IPS-18c (cell line): ENCODE results near the gene SYCP3.

Experiments used
- H3K4me3 ChIP-seq: 2 replicates; pipeline ENCODE4 v1.7.0; 2013; ENCODE audit warnings: low read depth, mild to moderate bottlenecking, low read length, moderate library complexity; ENCODE audit not compliant: insufficient read depth
- H3K9me3 ChIP-seq: one replicate; pipeline ENCODE4 v1.6.1; 2013; ENCODE audit warnings: mild to moderate bottlenecking, low read length, moderate library complexity; ENCODE audit not compliant: control insufficient read depth, insufficient read depth

Gene SYCP3

GRCh38 chr12:101738920-101739665 is at the start of gene SYCP3:
TSS of gene SYCP3 (minus strand) at chr12:101739462. CDS start at chr12:101737935, 1,527 bp downstream.
- no peaks in the 10 kb centered on the region for H3K9me3 ChIP-seq
- no peak within 1 kb of the TSS for H3K4me3 ChIP-seq

GRCh38 chr12:101785671-101786070 is 46.4 kb upstream of the SYCP3 start:
- Histone ChIP-seq H3K4me3 (no peak overlapping the region), H3K9me3 (no peaks in the 10 kb centered on the region)

GRCh38 chr12:101784376-101784775 is 45.1 kb upstream of the SYCP3 start:
- no peaks in the 10 kb centered on the region for H3K9me3 ChIP-seq
- H3K4me3 ChIP-seq, result no peak overlapping the region

- Histone ChIP-seq H3K9me3 (no peaks in the 10 kb centered on the region), H3K4me3 (no peak overlapping the region)
Observed at GRCh38 chr12:101783838-101784237, 44.6 kb upstream of the SYCP3 start.

- H3K4me3 ChIP-seq, result no peak overlapping the region
Observed at GRCh38 chr12:101783150-101783549, 43.9 kb upstream of the SYCP3 start.

GRCh38 chr12:101782273-101782731 is 43.0 kb upstream of the SYCP3 start:
- Histone ChIP-seq H3K9me3 (no peaks in the 10 kb centered on the region), H3K4me3 (no peak overlapping the region)

More at GRCh38 chr12:101783150-101783549, 43.9 kb upstream of the SYCP3 start:
- no peaks in the 10 kb centered on the region for H3K9me3 ChIP-seq

- Histone ChIP-seq H3K9me3 (no peaks in the 10 kb centered on the region), H3K4me3 (no peak overlapping the region)
Observed at GRCh38 chr12:101781834-101782233, 42.6 kb upstream of the SYCP3 start.

GRCh38 chr12:101780599-101780998 is 41.3 kb upstream of the SYCP3 start:
- Histone ChIP-seq H3K4me3 (no peak overlapping the region), H3K9me3 (no peaks in the 10 kb centered on the region)

GRCh38 chr12:101779626-101780025 is 40.4 kb upstream of the SYCP3 start:
- H3K4me3 ChIP-seq, result no peak overlapping the region

GRCh38 chr12:101779200-101779599 is 39.9 kb upstream of the SYCP3 start:
- no peak overlapping the region for H3K4me3 ChIP-seq
- H3K9me3 ChIP-seq, result no peaks in the 10 kb centered on the region

More at GRCh38 chr12:101779626-101780025, 40.4 kb upstream of the SYCP3 start:
- no peaks in the 10 kb centered on the region for H3K9me3 ChIP-seq

- Histone ChIP-seq H3K4me3 (no peak overlapping the region), H3K9me3 (no peaks in the 10 kb centered on the region)
Observed at GRCh38 chr12:101777978-101778377, 38.7 kb upstream of the SYCP3 start.

- no peak overlapping the region for H3K4me3 ChIP-seq
- H3K9me3 ChIP-seq, result no peaks in the 10 kb centered on the region
Observed at GRCh38 chr12:101777485-101777884, 38.2 kb upstream of the SYCP3 start.

GRCh38 chr12:101775816-101776215 is 36.6 kb upstream of the SYCP3 start:
- Histone ChIP-seq H3K4me3 (no peak overlapping the region), H3K9me3 (no peaks in the 10 kb centered on the region)

- Histone ChIP-seq H3K9me3 (no peaks in the 10 kb centered on the region), H3K4me3 (no peak overlapping the region)
Observed at GRCh38 chr12:101773650-101774162, 34.4 kb upstream of the SYCP3 start.

- no peak overlapping the region for H3K4me3 ChIP-seq
Observed at GRCh38 chr12:101772012-101772775, 32.9 kb upstream of the SYCP3 start.

GRCh38 chr12:101769865-101770264 is 30.6 kb upstream of the SYCP3 start:
- Histone ChIP-seq H3K9me3 (no peaks in the 10 kb centered on the region), H3K4me3 (no peak overlapping the region)

More at GRCh38 chr12:101772012-101772775, 32.9 kb upstream of the SYCP3 start:
- no peaks in the 10 kb centered on the region for H3K9me3 ChIP-seq

GRCh38 chr12:101768781-101769180 is 29.5 kb upstream of the SYCP3 start:
- no peak overlapping the region for H3K4me3 ChIP-seq
- no peaks in the 10 kb centered on the region for H3K9me3 ChIP-seq

GRCh38 chr12:101767537-101767936 is 28.3 kb upstream of the SYCP3 start:
- no peak overlapping the region for H3K4me3 ChIP-seq
- no peaks in the 10 kb centered on the region for H3K9me3 ChIP-seq
